ENCODE measurements around the gene PGA5. TPM values are rescaled to one million over a fixed set of nuclear protein-coding genes. Genes with fewer than 3 reads are reported as not detected.
"Not testable (repeated sequence)": the region's sequence is repeated elsewhere in the genome, so short reads cannot be mapped to it uniquely, and the experiment has no call there.

PGA5 gene
- 0.37 TPM for polyA plus RNA-seq (ENCODE audit: insufficient read length)
- long read RNA-seq, donor 1 = 0 reads
- long read RNA-seq, donor 2 = 0 reads
- long read RNA-seq, donor 3 = 0 reads
- long read RNA-seq, donor 4 = 0 reads
- long read RNA-seq, donor 5 = 0 reads
- long read RNA-seq, donor 6 = 0 reads
- long read RNA-seq, donor 7, partial matches to known transcripts = 0 of 1 reads
- long read RNA-seq, donor 7, other reads (novel, unspliced or antisense) = 0 of 1 reads
- long read RNA-seq, donor 8 = 0 reads

DNA sequence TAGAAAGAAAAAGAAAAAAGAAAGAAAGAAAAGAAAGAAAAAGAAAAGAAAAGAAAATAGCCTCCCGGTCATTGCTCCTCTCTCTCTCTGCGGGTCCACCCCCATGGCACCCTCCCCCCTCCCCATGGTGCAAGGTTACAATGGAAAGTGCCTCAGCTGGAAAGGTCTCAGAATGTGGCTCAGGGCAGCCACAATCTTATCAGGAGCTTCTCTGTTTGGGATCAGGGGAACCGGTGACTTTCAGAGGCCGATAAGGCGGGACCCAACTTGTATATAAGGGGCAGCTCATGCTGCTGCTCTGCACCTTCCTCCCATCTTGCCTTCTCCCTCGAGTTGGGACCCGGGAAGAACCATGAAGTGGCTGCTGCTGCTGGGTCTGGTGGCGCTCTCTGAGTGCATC is at the start of gene PGA5:
Gene PGA5, plus strand, starts transcription at position 301 of the 400 bp plus-strand sequence. Its CDS starts 52 bp downstream, at position 353.
- not testable (repeated sequence) for DNase-seq

DNA sequence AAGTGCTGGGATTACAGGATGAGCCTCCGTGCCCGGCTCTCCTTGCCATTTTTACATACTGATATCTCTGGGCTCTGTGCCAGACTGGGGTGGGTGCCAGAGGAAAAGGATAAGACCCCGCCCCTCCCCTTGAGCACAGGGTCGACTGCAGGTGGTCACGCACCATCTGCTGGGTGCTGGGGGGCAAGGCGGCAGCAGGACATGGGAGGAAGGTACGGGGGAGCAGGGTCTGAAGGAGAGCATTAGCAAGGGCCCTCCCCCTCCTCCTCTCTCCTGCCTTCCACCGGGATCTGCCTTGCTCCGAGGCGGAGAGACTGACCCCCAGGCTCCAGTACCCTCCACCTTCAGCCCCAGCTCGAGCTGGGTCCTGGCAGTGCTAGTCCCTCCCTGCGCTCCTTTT is 47.4 kb upstream of the PGA5 start:
- DNase-seq = no peak

DNA sequence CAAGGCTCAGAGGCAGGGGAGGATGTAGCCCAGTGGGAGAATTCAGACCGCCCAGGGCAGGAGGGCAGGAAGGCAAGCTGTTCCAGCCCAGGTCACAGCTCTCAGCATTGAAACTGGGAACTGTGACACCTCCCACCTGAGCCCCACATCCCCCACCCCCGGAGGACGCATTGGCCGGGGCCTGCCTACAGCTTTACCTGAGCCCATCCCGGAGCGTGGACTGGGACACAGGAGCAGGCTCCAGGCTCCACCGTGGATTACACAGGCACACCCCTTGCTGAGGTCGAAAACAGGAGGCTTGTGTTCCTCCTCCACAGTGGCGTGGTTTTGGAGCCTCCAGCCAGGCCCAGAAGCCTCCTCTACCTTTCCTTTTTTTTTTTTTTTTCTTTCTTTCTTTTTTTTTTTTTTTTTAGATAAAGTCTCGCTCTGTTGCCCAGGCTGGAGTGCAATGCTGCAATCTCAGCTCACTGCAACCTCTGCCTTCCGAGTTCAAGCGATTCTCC is 46.8 kb upstream of the PGA5 start:
- DNase-seq = no peak

DNA sequence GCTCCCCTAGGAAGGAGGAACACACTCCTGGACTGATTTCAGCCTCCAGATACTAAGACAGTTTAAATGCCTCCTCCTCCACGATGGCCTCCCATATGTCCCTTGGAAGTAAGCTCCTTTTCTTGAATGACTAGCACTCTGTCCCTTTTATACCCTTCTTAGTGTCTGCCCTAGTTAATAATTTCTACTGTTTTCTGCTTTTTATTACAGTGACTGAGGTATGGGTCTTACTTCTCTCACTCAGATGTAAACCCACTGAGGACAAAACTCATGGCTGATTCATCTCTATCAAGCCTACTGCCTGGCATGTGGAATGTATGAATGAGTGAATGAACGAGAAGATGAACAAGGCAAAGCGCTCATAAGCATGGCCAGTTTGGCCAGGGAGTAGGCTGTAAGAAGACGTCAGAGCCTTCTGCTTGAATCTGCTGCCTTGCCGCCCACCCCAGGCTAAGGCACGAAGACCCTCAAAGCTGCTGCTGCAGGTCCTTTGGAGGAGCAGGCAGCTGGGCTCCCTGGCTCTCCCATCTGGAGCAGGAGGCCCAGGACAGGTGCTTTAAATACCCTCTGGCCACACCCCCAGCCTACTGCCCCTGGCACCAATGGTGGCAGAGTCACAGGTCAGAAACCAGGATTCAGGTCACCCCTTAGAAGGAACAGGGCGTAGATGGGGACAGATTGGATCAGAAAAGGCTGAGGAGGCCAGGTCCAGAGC is 45.8 kb upstream of the PGA5 start:
- no peak for DNase-seq

DNA sequence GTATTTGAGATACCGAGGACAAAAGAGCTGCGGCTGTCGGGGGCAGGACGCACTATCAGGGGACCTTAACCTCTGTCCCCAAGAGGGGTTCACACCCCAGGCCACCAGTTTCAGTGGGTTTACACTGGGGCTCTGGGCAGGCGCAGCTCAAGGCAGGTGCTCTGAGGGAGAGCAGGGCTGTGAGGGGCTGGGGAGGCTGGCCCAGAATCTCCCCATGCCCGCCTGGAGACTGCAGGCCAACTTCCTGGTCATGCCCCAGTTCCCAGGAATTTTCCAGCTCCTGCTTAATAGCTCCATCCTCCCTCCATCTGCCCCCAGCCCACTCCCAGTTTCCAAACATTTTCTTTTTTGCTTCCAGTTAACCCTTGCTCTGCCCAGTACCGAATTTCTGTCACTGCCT is 45.3 kb upstream of the PGA5 start:
- peak; percentile 69 for DNase-seq

DNA sequence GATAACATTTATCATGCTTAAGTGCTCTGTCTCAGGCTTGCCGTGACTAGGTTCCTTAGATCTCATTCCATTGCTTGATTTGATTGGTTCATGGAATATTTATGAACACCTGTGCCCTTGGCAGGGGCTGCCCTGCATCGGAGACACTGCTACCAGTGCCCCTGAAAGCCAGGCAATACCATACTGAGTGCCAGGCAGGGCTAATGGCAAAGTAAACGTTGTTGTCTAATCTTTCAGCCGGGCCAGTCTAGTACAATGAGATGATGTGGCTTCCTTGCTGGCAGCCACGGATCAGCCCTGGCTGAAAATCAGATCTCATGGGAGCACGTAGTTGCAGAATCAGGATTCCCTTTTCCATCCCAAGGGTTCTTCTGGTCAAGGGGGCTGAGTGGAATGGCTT is 42.6 kb upstream of the PGA5 start:
- no peak for DNase-seq

DNA sequence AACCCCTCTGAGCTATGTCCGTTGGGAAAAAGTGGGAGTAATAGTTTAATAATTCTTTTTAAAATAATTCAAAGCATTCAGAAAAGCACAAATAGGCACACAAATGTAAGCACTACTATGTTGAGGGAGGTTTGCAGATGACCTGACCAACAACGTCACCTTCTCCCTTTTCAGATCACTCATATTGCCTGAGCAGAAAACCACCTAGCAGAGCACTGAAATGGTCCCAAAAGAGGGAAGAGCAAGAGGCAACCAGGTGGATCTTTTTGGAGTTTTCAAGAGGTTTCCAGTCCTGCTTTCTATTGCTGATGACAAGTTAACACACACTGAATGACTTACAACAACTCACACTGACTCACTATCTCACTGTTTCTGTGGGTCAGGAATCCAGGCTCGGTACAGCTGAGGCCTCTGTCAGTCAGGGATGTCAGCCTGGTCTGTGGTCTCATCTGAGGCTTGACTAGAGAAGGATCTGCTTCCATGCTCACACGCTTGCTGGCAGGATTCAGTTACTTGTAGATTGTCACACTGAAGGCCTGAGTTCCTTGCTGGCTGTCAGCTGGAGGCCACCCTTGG is 41.9 kb upstream of the PGA5 start:
- no peak for DNase-seq

DNA sequence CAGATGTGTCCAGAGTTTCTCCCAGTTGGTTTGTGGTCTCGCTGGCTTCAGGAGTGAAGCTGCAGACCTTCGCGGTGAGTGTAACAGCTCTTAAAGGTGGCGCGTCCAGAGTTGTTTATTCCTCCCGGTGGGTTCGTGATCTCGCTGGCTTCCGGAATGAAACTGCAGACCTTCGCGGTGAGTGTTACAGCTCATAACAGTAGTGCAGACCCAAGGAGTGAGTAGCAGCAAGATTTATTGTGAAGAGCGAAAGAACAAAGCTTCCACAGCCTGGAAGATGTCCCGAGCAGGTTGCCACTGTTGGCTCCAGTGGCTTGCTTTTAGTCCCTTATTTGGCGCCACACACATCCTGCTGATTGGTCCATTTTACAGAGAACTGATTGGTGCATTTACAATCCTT is 39.5 kb upstream of the PGA5 start:
- DNase-seq = no peak

DNA sequence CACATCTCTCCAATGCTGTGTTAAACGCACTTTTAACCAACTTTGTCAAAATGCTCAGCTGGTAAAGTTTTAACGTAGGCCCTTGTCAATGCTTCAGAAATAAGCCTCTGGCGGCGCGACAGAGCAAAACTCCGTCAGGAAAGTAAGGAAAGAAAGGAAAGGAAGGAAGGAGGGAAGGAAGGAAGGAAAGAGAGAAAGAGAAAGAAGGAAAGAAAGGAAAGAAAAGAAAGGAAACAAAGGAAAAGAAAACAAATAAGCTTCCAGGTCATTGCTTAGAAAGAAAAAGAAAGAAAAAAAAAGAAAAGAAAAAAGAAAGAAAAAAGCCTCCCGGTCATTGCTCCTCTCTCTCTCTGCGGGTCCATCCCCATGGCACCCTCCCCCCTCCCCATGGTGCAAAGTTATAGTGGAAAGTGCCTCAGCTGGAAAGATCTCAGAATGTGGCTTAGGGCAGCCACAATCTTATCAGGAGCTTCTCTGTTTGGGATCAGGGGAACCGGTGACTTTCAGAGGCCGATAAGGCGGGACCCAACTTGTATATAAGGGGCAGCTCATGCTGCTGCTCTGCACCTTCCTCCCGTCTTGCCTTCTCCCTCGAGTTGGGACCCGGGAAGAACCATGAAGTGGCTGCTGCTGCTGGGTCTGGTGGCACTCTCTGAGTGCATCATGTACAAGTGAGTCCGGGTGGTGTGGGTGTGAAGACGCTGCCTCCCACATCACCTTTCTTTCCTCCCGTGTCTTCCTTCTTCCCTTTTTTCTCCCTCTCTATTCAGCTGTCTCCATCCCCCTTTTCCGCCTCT is 37.8 kb upstream of the PGA5 start, which contains the start of gene PGA3:
Gene PGA3, plus strand, starts transcription at position 566 of the 797 bp plus-strand sequence. Its CDS starts 50 bp downstream, at position 616.
- DNase-seq = not testable (repeated sequence)

DNA sequence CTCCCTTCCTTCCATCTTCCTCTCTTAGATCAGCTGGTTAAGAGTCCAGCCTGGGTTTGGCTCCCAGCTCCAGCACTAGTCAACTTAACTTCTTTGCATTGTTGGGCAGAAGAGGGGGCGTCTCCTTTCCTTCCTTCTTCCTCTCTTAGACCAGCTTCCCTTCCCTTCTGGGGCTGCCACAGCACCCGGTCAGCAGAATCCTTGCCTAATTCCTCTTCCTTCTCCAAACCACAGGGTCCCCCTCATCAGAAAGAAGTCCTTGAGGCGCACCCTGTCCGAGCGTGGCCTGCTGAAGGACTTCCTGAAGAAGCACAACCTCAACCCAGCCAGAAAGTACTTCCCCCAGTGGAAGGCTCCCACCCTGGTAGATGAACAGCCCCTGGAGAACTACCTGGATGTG is 37.1 kb upstream of the PGA5 start:
- not testable (repeated sequence) for DNase-seq

DNA sequence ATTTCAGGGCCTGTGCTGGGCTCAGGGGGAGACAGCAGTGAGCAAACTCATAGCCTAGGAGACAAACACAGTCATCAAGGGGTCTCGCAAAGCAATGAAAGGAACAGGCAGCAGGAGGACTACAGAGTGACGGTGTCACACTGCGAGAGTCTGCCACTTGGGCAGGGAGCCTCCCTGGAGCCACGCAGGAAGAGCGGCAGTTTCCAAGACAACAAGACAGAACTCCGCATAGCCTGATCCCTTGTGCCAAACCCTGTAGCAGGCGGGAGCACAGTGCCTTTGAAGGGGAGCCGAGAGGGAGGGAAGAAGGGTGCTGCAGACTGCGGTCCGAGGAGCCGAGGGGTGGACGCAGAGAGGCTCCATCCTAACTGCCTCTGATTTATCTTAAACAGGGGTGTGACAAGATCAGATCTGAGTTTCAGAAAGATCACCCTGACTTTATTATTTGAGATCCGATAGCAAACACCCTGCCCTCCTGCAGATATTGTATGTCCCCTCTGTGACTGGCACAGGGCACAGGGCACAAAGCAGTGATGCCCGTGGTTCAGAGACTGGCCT is 36.4 kb upstream of the PGA5 start:
- not testable (repeated sequence) for DNase-seq

DNA sequence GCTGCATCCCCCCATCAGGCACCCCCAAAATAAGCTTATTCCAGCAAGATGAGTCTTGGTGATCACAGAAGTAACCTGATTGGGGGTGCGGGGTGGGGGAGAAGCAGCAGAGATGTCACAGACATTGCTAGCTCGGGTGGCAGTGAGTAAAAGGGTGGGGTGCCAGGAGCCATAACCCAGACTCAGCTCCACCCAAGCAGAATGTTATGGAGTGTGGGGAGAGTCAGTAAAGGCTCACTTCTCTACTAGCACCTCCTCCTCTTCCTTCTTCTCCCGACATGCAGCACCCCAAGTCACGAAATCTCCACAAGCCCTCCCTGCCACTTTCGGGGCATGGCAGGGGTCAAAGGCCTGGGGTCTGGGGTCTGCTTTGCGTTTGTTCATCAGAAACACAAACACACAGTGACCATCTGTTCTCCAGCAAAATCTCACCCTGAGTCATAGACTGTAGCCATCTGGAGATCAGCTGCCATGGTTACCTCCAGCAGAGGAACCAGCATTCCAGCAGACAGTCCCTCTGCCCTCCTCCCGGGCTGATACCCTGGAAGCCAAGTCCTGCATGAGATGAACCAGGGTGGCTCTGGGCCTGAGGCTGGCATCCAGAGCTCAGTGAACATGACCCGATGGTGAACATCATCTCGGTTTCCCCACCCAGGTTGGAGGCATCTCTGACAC is 33.2 kb upstream of the PGA5 start:
- DNase-seq = not testable (repeated sequence)

DNA sequence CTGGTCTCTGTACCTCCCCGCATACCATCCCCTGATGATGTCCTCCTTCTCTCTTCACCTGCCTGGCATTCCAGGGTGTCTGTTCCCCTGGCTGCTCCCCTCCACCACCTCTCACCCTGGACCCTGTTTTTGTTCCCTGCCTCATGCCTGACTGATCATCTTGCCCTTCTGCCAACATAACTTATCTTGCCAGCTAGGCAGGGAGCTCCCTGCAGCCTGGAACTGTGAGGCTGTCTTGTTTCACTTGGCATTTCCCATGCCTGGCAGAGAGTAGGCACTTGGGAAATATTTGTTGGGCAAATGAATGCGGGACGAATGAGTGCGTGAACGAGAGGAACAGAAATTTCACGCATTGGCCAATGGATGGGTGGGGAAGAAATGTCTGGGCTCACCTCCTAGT is 30.3 kb upstream of the PGA5 start:
- DNase-seq = not testable (repeated sequence)

DNA sequence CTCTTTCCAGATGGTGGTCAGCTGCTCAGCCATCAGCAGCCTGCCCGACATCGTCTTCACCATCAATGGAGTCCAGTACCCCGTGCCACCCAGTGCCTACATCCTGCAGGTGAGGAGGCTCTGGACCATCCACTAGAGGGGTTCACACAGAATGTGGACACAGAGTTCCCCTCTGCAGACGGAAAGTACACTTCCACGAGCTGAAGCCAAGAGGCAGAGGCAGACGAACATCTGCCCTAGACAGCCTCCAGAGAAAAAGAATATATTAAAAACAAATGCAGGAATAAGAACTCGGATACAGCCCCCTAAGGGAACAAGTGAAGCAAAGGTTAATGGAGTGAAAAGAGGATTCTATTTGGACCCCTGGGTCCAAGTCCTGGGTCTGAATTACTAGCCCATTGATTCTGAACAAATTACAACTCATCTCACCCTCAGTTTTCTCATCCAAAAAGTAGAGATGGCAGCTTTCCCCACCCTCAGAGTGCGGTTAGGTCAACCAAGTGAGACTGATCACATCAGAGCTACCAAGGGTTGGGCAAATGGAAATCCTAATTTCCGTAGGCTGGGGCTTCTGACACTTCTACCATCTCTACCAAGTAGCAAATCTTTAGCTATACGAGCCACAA is 29.5 kb upstream of the PGA5 start:
- DNase-seq = not testable (repeated sequence)

DNA sequence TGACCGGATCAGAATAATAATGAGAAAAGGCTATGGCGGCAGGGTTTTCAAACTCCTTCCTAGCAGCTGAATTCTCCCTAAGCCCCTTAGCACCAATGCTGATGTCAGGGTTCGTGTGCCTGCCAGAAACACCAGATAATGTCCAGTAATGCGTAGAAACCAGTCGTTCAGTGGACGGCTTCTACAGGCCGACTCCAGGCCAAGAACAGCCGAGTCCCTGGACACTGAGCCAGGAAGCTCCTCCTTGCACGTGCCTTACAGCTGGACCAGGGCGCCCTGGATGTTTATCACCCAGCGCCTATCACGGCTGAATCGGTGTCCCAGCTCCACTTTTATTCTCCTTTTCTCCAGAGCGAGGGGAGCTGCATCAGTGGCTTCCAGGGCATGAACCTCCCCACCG is 28.8 kb upstream of the PGA5 start:
- not testable (repeated sequence) for DNase-seq

DNA sequence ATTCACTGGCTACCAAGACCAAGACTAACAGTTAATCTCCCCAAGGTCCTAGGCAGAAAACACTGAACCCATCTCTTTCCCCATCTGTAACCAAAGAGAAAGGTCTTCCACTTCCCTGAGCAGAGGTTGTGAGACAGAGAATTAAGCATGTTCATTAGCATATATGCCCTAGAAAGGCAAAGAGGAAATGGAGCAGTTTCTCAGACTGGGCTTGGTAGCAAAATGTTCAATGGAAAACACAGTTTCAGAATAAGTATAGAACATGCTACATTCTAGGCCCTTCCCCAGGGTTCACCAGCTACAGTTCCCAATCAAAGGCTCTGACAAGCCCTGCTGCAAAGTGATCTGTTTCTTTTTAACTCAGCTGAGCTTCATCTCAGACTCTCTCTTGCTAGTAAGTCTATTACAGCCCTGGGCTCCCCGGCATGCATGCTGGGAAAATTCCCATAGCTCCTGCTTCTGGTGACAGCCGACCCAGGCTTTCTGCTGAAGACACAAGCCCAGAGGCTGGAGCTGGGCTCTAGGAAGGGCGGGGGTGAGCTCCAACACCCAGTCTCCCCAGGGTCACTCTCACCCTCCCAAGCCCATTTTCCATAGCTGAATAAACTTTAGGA is 27.2 kb upstream of the PGA5 start:
- not testable (repeated sequence) for DNase-seq

DNA sequence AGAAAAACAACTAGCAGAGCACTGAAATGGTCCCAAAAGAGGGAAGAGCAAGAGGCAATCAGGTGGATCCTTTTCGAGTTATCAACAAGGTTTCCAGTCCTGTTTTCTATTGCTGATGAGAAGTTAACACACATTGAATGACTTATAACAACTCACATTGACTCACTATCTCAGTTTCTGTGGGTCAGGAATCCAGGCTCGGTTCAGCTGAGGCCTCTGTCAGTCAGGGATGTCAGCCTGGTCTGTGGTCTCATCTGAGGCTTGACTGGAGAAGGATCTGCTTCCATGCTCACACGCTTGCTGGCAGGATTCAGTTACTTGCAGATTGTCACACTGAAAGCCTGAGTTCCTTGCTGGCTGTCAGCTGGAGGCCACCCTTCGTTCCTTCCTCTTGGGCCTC is 22.7 kb upstream of the PGA5 start:
- DNase-seq = not testable (repeated sequence)

DNA sequence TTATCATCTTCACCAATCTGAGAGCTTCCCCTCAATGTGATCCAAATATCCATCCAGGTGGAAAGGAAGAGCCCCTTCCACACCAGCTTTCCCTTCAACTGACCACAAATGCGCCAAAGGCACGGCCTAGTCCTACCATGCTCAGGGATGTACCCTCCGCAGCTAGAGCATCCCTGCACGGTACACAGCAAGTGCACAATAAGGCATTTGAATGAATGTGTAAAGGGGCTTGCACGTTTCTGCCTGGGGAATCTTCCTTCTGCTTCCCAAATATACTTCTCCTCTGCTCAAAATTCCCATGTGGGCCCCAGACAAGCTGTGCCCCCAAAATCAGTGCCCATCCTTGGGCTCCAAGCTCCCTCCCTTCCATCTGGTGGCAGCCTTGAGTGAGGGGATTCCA is 22.0 kb upstream of the PGA5 start:
- DNase-seq = not testable (repeated sequence)

DNA sequence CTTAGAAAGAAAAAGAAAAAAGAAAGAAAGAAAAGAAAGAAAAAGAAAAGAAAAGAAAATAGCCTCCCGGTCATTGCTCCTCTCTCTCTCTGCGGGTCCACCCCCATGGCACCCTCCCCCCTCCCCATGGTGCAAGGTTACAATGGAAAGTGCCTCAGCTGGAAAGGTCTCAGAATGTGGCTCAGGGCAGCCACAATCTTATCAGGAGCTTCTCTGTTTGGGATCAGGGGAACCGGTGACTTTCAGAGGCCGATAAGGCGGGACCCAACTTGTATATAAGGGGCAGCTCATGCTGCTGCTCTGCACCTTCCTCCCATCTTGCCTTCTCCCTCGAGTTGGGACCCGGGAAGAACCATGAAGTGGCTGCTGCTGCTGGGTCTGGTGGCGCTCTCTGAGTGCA is 18.9 kb upstream of the PGA5 start, which contains the start of gene PGA4:
Gene PGA4, plus strand, starts transcription at position 301 of the 400 bp plus-strand sequence. Its CDS starts 54 bp downstream, at position 355.
- not testable (repeated sequence) for DNase-seq

DNA sequence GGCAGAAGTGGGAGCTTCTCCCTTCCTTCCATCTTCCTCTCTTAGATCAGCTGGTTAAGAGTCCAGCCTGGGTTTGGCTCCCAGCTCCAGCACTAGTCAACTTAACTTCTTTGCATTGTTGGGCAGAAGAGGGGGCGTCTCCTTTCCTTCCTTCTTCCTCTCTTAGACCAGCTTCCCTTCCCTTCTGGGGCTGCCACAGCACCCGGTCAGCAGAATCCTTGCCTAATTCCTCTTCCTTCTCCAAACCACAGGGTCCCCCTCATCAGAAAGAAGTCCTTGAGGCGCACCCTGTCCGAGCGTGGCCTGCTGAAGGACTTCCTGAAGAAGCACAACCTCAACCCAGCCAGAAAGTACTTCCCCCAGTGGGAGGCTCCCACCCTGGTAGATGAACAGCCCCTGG is 18.3 kb upstream of the PGA5 start:
- not testable (repeated sequence) for DNase-seq

Measured in left kidney (tissue), 8 donors.